PC-3 (cell line): ENCODE results near the gene TUBA4B.

ENCODE experiments used
- CTCF ChIP-seq: fragments of 300-600 bp; sonication (generic); conservative IDR thresholded peaks from 2 replicates; pipeline ENCODE4 v1.5.1; 2017; ENCODE audit warnings: antibody characterized with exemption, low read depth, mild to moderate bottlenecking, low read length
- EZH2 ChIP-seq: fragments of 300-600 bp; sonication (generic); IDR thresholded peaks from one replicate; pipeline ENCODE4 v1.6.1; 2017; ENCODE audit warnings: antibody characterized with exemption, mild to moderate bottlenecking, low read length; ENCODE audit not compliant: unreplicated experiment

DNA sequence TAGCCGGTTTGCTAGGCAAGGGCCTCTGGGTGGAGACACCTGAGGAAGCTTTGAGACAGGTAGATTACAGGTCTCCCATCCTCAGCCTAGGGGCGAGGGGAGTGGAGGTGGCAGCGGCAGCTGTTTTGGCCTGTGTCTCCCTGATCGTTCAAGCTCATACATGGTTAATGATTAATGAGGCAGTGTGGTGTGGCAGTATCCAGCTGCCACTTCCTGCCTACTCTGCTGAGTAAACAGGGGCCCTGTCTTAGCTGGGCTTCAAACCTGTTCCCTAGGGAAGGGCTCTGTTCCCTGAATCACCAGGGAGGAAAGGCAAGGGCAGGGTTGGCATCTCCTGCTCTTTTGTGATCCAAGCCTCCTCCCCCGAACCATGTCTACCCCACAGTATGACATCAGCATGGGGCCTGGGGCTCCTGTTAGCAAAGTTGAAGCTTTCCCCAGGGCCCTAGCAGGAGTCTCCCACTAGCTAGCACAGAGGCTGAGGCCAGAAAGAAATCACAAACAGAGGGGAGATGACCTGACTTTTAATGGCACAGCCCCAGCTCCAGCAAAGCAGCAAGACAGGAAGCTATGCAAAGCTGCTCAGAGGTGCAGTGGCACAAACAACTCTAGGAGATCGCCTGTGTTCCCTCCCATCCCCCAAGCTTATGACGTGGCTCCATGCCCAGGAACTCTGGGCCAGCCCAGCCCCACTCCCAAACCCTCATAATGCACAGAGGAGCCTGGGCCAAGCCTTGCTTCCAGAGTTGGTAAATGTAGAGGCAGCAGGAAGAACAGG, 3.7 kb upstream of the TUBA4B start:
- TF ChIP-seq CTCF (no peak), EZH2 (no peak)
